ACHN (cell line): ENCODE data around the gene FKBP11.
"Not testable (repeated sequence)": the region's sequence is repeated elsewhere in the genome, so short reads cannot be mapped to it uniquely, and the experiment has no call there.

Experiments used
- DNase-seq: peaks from one replicate; pipeline ENCODE4 v3.0.0-alpha.2; 2015
- in situ Hi-C: cut with HindIII; loops from 2 replicates; pipeline ENCODE4 v1.10.0; 2017; ENCODE audit warnings: low sequenced_read_pairs, low pct_ligation_motif_present, low pct_unique_long_range_greater_than_20kb

Gene FKBP11

GRCh38 chr12:48927261-48927660, 2.0 kb upstream of the FKBP11 start:
- DNase-seq, result no peak
- in situ Hi-C loops, result no loop called here

- in situ Hi-C loops, result no loop called here
- DNase-seq, result peak; percentile 78
These were observed 532 bp downstream of the FKBP11 start for GRCh38 chr12:48924617-48925303.

DNA sequence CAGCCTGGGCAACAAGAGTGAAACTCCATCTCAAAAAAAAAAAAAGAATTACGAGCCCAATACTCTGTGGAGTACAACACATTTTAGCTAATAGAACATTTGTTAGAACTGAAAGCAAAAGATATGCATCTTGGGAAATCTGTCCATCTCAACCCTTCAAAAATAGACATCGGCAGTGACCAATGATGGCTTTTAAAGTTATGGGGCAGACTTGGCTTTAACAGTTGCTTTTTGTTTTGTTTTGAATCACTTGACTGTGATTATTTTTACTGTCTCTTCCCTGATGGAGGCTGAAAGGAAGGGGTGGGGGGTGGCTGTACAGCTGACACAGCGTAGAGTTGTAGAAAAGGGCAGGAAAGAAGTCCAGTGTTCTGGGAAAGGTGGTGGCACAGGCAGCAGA, 2.2 kb downstream of the FKBP11 start:
- in situ Hi-C loops, result no loop called here
- DNase-seq, result no peak

- no peak for DNase-seq
- in situ Hi-C loops, result no loop called here
These were observed 7.3 kb downstream of the FKBP11 start for GRCh38 chr12:48917857-48918537.

DNA sequence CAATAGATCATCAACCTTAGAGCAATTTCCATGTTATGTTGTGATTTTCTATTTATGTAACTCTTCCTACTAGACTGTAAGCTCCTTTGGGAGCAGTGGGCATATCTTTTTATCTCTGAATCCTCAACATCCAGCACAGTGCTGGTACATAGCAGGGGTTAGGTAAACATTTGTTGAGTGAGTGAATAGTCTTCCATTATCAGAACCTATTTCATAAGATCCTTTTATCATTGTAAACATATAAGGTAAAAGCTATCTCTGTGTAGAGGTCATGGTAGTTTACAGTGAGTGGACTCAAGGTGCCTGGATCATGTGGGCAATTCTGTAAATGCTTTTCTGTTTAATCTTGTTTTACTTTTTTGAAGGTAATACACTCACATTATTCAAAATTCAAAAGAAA, 15.1 kb downstream of the FKBP11 start:
- in situ Hi-C loops, result no loop called here
- DNase-seq, result no peak

DNA sequence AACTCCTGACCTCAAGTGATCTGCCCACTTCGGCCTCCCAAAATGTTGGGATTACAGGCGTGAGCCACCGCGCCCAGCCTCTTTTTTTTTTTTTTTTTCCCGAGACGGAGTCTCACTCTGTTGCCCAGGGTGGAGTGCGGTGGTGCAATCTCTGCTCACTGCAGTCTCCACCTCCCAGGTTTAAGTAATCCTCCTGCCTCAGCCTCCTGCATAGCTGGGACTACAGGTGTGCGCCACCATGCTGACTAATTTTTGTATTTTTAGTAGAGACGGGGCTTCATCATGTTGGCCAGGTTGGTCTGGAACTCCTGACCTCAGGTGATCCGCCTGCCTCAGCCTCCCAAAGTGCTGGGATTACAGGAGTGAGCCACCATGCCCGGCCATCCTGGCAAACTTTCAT, 15.6 kb downstream of the FKBP11 start:
- in situ Hi-C loops, DNase-seq: not testable (repeated sequence)

GRCh38 chr12:48907245-48907644, 18.0 kb downstream of the FKBP11 start:
- in situ Hi-C loops, result no loop called here
- no peak for DNase-seq

DNA sequence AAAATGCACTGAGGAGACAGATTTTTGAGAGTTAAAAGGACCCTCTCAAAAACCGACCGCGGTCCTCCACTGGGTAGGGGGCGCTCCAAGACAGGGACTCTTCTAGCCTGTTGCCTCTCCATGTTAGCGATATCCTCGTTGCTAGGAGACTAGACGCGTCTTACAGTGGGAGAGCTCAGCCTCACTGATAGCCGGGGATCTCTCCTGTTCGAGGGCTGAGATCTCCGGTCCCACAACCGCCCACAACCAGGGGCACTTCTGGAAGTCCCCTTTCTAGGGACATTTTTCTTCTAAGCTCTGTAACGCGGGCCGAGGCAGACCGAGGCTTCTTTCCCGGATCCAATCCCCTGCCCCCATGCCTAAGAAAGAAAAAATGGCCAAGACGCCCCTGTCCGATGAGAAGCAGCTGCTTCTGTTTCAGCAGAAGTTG, 21.3 kb downstream of the FKBP11 start:
- DNase-seq, result peak; percentile 95
- in situ Hi-C loops, result no loop called here

DNA sequence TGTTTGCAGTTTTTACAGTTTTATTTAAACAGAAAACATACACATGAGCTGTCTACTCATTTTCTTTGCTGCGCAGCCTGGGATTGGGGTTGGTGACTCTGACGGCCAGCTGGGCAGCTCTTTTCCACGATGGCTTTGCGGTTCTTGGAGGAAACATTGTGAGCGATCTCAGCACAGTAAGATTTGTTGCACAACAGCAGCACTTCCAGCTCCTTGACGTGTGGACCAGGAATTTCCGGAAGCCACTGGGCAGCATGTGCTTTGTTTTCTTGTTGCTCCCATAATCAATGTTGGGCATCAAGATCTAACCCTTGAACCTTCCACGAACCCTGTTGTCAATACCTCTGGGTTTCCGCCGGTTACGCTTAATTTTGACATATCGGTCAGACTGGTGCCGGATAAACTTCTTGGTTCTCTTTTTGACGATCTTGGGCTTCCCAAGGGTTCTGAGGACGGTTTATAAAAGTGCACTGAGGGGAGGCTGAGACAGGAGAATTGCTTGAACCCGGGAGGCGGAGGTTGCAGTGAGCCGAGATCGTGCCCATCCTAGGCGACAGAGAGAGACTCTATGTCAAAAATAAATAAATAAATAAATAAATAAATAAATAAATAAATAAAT, 21.8 kb downstream of the FKBP11 start:
- in situ Hi-C loops, result no loop called here
- DNase-seq, result no peak

GRCh38 chr12:48901278-48901677, 24.0 kb downstream of the FKBP11 start:
- DNase-seq, result no peak

DNA sequence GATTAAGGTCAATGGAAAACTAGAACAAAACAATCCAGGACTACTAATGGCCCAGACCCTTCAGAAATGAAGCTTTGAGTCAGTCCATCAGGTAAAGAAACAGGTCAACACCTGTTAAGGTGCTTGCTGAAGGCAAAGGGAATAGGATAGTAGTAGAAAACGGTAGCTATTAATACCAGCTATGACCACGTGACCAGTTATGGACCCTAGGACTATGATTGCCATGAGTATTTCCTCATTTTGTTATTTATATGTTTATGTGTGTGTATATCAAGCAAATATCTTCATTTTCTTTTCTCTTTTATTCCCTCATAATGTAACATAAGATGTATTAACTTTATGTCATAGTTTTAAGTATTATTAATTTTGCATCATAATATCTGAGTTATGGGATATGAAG, 25.6 kb downstream of the FKBP11 start:
- in situ Hi-C loops, result no loop called here
- DNase-seq, result no peak

More at GRCh38 chr12:48901278-48901677, 24.0 kb downstream of the FKBP11 start:
- in situ Hi-C loops, result no loop called here

GRCh38 chr12:48894271-48894670, 31.0 kb downstream of the FKBP11 start:
- in situ Hi-C loops, result no loop called here
- no peak for DNase-seq

DNA sequence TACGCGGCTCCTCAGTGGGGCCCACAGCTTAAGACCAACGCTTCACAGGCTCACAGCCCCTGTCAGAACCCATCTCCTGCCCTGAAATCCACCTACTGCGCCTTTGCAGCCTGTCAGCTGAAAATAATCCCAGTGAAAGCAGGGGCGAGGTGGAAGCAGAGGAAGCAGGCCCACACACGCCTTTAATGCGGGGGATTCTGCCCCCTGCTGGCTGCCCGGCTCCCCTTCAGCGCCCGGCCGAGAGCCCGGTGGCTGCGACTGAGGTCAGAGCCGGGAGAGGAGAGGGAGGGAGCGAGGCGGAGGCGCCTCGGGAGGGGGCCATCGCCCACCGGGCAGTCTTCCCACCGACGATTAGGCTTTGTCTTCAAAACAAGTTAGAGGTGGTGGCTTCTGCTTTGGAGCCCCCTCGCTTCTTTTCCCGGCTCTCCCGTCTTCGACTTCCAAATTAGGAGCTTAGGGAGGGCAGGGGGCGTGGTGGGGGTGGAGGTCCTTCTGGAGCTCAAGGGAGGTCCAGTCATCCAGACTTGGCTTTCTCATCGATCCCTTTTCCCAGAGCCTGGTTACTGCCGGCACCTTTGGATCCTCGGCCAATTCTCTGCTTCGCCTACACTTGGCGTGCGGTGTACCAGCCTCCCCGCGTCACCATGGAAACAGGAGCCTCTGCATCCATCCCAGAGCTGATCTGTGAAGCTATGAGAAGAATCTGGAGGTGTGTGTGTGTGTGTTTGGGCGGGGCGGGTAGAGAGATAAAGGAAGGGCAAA, 34.5 kb downstream of the FKBP11 start:
- peak; percentile 77 for DNase-seq
- in situ Hi-C loops, result no loop called here

DNA sequence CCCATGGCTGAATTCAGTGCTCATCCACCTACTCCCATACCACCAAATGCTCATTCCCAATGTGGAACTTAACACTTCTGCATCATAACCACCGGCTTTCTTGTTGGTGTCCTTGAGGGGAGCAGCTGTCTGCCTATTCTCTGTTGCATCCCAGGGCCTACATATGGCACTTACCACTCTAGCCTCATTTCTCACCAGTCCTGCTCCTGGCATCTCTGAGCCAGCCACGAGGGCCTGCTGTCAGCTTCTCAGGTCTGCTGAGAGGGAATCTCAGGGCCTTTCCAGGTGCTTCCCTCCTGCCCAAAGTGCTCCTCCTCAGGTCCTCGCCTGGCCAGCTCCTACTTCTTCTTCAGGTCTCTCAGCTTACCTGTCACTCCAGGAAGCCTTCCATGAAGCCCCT, 35.6 kb downstream of the FKBP11 start:
- in situ Hi-C loops, result no loop called here
- DNase-seq, result no peak

DNA sequence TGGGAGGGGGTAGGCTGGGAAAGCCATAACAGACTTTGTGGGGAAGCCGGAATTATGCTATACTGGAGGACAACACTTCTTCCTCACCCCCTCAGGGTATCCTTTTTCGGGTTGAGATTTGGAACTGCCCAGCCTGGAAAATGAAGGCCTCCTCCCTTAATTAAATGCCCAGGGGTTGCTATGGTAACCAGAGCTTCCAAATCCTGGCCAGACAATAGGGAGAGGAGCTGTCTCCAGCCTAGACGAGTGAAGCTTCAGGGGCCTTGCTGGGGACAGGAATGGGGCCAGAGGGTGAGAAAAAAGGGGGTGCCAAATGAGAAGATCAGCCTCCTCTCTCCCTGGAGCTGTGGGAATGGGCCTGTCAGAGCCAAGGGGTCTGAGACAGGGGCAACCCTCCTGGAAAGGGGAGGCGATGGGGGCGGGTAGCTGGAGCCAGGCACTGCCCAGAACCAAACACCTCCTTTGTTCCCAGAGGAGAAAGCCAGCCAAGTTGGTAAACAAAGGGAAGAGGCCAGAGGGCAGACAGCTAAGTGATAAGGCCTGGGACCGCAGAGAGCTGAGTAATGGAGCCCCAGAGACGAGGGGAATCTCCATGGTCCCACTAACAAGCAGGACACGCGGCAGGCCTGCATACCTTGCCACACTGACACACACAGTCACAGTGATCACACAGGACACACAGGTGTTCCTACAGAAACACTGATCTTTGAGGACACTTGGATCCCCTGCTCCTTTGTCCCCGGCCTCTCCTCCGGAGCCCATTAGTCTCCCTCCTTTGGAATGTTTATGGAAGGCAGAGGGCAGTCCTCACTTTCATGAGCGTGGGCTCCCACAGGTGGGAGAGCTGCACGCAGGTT, 41.8 kb downstream of the FKBP11 start:
- no peak for DNase-seq
- in situ Hi-C loops, result no loop called here

DNA sequence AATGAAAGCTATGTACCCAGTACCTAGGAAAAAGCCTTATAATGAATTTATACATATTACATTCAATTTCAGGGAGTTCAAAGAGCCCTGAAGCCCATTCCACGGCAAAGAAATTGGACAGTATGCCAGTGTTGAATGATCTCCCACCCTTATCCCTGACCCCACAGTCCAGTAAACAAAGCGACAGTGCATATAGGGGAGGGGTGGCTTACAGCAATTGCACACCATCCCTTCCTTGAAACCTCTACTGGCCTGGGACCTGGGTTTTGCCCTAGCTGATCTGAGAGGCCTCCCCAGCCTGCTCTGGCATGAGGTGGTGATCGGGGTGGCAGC, 42.4 kb downstream of the FKBP11 start:
- no peak for DNase-seq
- in situ Hi-C loops, result no loop called here

DNA sequence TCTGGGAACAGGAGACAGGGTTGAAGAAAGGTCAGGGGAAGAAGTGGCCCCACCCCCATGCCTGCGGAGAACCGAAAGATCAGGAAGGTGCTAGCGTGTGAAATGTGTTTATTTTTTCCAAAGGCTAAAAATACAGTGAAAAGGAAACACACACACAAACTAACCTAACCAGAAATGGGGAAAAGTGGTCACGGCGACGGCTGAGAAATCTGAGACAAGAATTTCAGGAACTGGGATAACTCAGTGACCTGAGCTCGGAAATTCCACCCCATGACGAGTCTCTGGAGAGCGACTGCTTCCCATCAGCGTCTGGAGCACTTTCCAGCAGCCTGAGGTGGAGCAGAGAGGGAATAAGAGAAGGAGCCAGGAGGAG, 43.0 kb downstream of the FKBP11 start:
- in situ Hi-C loops, result no loop called here
- no peak for DNase-seq

GRCh38 chr12:48881686-48882314, 43.5 kb downstream of the FKBP11 start:
- DNase-seq, result no peak
- in situ Hi-C loops, result no loop called here
